NCI-H2107 treated with DMSO at 0.1 percent for 48 hours (cell line): ENCODE results near the gene ABCA13.

Experiments
- DNase-seq: peaks from one replicate; lab custom pipeline; 2025; ENCODE audit not compliant: unreplicated experiment; lab: John Stamatoyannopoulos, UW

ABCA13 gene

GRCh38 chr7:48426331-48426965 lies 255.2 kb downstream of the ABCA13 start:
- no peak for DNase-seq

GRCh38 chr7:48426966-48427555 lies 255.8 kb downstream of the ABCA13 start:
- DNase-seq = no peak

GRCh38 chr7:48427671-48428070 lies 256.4 kb downstream of the ABCA13 start:
- no peak for DNase-seq

DNA sequence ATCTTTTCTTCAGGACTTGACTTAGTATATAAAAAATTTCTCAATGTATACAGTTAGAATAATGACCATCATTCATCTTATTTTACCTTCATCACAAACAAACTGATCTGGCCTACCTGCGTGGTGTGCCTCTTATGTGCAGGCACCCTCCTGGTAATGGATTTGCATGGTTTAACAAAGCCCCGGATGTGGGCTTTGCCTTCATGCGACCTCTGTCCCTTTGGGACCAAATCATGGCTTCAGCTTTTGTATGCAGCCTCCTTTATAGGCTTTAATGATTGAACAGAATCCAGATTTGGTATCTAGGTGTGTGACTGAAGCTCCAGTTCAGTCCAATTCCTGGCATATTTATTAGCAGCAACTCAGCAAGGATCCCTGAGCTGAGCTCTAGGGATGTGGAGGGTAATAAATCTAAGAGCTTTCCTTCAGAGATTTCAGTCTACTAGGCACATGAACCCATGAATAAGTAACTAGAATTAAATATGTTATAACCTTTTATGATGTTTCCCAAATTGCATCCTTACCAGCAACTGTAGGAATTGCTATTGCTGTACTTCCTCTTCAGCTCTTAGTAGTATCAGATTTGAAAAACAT lies 256.9 kb downstream of the ABCA13 start:
- no peak for DNase-seq

DNA sequence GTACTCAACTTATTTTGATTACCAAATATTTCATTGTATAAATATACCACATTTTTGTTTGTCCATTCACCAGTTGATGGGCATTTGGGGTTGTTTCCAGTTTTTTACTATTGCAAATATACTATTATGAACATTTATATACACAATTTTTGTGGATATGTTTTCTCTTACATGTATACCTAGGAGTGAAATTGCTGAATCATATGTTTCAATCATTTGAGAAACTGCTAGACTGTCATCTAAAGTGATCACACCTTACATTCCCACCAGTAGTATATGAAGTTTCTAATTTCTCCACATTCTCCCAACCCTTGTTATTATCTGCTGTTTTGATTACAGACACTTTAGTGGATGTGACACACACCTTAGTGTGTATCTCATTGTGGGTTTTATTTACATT lies 257.9 kb downstream of the ABCA13 start:
- DNase-seq = no peak

GRCh38 chr7:48438206-48438605 lies 266.9 kb downstream of the ABCA13 start:
- no peak for DNase-seq

DNA sequence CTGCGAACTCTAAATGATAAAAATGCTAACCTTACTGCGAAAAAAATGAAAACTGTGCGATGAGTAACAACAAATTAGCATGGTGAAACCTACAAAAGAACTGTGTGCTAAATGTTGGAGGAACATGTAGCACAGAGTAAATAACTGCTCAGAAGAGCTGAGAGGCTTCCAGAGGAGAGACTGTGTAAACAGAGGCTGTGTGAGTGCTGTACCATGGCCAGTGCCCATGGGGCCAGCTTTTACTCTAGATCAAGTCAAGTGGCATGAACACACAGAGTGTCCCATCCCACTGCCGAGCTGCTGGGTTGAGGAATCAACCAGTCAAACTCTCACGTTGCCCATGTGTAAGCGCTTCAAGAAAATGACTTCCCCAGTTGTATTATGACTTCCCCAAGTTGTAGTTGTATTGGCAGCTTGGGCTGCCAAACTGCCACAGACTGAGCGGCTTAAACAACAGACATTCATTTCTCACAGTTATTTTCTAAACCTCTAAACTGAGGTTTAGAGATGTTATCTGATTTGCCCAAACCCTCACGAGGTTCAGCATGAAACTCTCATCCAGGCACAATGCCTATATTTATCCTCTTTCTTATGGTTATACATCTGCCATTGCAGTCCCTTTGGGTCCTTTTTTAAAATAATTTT lies 270.7 kb downstream of the ABCA13 start:
- no peak for DNase-seq

DNA sequence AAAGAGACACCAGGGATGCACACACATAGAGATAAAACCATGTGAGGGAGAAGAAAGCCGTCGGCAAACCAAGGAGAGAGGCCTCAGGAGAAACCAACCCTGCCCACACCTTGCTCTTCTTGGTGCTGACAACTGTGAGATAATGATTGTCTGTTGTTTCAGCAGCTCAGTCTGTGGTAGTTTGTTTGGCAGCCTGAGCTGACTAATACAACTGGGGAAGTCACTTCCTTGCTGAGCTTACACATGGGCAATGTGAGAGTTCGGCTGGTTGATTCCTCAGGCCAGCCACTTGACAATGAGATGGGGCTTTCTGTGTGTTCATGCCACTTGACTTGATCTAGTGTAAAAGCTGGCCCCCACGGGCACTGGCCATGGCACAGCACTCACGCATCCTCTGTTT lies 271.8 kb downstream of the ABCA13 start:
- no peak for DNase-seq

- DNase-seq = no peak
Observed at GRCh38 chr7:48446721-48447120, 275.5 kb downstream of the ABCA13 start.

GRCh38 chr7:48452218-48452617 lies 281.0 kb downstream of the ABCA13 start:
- no peak for DNase-seq

GRCh38 chr7:48454750-48455192 lies 283.5 kb downstream of the ABCA13 start:
- no peak for DNase-seq

DNA sequence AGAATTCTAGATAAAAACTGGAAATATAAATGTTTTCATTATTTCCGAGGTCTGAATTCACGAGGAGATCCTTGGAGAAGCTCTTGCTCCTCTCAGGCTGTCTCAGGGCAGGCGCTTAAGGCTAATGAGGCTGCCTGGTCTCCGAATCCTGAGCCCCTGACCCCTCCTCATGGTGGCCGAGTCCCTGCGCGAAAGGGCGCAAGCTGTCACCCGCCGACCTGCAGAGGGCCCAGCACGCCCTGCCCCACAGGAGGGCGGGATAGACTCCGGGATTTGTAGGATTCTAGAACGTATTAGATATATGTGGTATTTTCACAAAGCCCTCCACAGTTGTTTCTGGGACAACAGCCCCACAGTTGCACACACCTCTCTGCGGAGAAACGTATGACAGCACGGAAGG lies 284.1 kb downstream of the ABCA13 start:
- DNase-seq = no peak

DNA sequence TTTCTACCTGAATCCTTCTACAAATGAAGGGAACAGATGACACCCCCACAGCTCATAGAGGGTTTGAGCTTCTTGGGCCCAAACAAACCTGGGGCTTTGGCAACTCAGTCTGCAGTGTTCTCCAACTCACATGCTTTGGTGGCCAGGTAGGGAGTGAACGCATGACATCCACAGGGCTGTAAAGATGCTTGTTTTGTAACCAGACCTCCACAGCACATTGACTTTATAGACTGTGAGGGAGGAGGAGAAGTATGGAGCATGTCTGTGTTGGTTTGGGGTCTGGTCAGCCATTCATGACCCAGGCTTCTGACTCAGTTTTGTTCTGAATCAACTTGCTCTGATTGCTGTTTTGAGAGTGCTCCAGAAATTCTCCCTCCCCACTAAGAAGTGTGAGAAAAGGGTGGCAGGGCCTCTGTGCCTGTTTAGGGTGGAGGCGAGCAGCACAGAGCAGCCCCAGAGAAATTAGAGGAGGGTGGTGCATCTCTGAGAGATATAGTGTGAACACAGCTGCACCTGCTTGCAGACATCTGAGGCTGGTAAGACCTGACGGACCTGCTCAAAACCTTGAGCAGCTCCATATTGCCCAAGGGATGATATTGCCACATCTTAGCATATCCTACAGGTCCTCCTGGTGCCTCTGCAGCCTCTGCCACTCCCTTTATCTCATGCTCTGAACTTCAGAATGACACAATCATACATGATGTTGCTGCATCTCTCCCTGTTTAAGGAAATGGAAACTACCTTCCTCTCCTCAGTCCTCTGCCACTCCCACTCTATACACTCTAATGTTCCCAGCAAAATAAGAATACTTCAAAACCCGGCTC lies 287.7 kb downstream of the ABCA13 start:
- DNase-seq = no peak

GRCh38 chr7:48466713-48467112 lies 295.5 kb downstream of the ABCA13 start:
- DNase-seq = no peak

- no peak for DNase-seq
Observed at GRCh38 chr7:48471196-48471595, 299.9 kb downstream of the ABCA13 start.

DNA sequence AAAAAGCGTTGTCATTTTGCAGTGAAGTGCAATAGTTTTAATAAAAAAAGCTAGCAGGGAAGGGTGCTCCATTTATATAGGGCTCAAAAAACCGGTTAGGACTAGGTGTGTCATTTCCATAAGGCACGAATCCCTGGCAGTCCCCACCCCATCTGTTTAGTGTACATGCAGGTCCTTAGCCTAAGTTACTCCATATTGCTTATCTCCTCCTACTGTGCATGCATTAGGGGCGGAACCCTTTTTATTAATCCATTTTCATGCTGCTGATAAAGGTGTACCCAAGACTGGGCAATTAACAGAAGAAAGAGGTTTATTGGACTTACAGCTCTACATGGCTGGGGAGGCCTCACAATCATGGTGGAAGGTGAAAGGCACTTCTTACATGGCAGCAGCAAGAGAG lies 301.4 kb downstream of the ABCA13 start:
- no peak for DNase-seq

- no peak for DNase-seq
Observed at GRCh38 chr7:48473205-48473865, 302.1 kb downstream of the ABCA13 start.

DNA sequence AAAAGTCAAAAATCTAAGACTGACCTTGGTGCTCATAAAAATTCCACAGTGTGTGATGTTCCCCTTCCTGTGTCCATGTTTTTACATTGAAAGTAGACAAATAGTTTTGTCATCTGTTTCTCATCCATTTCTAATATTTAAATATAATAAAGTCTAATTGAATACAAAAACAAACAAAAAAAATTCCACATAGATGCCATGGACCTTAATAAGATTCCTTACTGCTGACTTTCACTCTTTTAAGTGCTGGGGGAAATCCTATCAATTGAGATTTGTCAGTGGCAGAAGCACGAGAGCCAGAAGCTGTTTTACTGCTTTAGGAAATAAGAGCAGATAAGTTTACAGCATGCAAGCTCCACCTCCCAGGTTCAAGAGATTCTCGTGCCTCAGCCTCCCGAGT lies 310.0 kb downstream of the ABCA13 start:
- DNase-seq = no peak

DNA sequence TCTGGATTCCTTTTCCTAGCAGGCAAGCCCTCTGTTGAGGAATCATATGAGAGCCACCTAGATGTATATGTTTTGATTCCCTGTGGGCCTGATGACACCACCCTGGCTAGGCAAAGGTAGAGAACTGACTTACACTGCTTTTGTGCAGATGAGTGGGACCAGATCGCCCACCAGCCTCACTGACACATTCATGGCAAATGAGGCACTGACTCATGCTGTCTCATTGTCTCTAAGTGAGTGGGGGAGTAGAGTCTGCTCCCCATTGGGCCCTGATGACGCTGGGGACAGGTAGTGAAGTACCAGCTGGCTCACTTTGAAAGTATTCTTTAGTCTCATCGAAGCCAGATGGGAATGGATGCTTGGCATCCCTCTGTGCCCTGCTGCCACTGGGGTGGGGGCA lies 326.3 kb downstream of the ABCA13 start:
- no peak for DNase-seq

- DNase-seq = no peak
Observed at GRCh38 chr7:48502021-48502420, 330.8 kb downstream of the ABCA13 start.

- DNase-seq = no peak
Observed at GRCh38 chr7:48505051-48505450, 333.8 kb downstream of the ABCA13 start.
